Measurements from ENCODE around the gene APOA5. TPM values are rescaled to one million over a fixed set of nuclear protein-coding genes. Genes with fewer than 3 reads are reported as not detected.
A peak's percentile ranks its signal among the peaks of the same experiment; 100 is the strongest.
"Not testable (repeated sequence)": the region's sequence is repeated elsewhere in the genome, so short reads cannot be mapped to it uniquely, and the experiment has no call there.

Gene APOA5
- total and polyA plus RNA-seq, 2 experiments from 2014 or later: not detected

DNA sequence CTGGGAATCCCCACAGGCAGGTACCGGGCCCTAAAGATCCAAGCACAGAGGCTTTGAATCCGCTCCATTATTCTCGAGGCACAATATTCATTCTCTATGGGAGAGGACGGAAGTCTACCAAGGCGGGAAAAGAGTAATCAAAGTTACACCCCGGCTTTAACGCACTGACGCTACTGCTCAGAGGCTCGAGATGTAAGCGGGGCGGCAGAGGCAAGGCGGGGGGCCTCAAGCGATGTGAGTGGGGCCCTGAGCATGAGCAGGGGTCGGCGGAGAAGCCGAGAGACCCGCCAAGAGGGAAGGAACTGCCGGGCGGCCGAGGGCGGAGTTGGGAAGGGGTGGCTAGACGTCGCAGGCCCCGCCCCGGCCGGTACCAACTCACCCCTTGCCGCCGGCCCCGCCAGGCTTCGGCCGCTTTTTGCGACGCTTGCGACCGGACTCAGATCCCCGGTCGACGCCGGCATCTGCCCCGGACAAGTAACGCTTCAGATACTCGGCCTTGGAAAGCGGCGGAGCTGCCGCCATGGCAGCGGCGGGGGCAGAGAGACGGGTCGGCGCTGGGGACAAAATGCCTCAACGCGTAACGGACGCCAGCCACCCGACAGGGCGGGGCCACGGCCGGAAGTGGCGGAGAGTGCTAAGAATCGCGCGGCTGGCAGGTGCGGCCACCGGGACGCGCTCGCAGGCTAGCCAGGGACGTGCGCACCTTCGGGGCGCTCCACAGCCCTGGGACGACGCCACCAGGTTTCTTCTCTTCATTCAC, 19.1 kb downstream of the APOA5 start, which contains the start of gene BUD13:
BUD13 (minus strand) TSS at position 545 of the 760 bp plus-strand sequence; CDS start at position 522, 23 bp downstream.
- DNase-seq: peak; percentile 91

DNA sequence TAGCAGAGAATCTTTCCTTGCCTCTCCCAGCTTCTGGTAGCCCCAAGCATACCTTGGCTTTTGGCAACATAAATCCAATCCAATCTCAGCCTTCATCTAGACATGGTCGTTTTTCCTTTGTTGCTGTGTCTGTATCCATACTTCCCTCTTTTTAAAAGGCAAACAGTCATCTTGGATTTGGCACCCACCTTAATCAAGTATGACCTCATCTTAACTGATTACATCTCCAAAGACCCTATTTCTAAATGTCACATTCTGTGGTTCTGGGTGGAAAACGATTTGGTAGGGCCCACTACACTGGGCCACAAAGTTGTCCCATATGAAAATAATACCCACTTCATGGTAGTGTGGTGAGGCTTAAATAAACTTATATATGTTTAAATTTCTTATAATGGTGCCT, 19.7 kb downstream of the APOA5 start:
- Histone ChIP-seq H3K9me3 (ENCODE audit: low read depth) (no peaks in the 10 kb centered on the region), H3K27ac (peak overlapping the region; percentile 75), H3F3A (ENCODE audit: insufficient read depth) (peaks cover 23% of the 10 kb centered on the region), H3K9ac (peak overlapping the region; percentile 85), H3K4me1 (ENCODE audit: insufficient read depth) (peaks cover 18% of the 10 kb centered on the region), H3K36me3 (ENCODE audit: low read depth) (peaks cover 4% of the 10 kb centered on the region; the same call in 1 of the 2 replicates), H4K20me1 (ENCODE audit: insufficient read depth) (no peaks in the 10 kb centered on the region), H3K79me2 (ENCODE audit: insufficient read depth) (peaks cover 42% of the 10 kb centered on the region), H3K9me2 (ENCODE audit: insufficient read depth) (no peaks in the 10 kb centered on the region), H3K27me3 (replicated peaks; ENCODE audit: insufficient read depth) (no peaks in the 10 kb centered on the region), H3K4me3 (peak overlapping the region; percentile 89), H3K4me2 (ENCODE audit: unreplicated experiment) (peak overlapping the region; percentile 92), H2AFZ (peak overlapping the region; percentile 83)
- in situ Hi-C loops (cut with MboI): no loop called here
- 27 to 30% methylated on average over 2 of the region's 2 CpGs for WGBS, 2 experiments (ENCODE audit: low coverage in 1 of 2, low lambda C conversion rate in 2 of 2, missing lambda C conversion rate in 2 of 2)
- no peak for DNase-seq
- no peak for TF ChIP-seq EZH2phosphoT487 (IDR thresholded peaks at IDR 0.05; ENCODE audit: insufficient read depth, low read depth)
- TF ChIP-seq EZH2 (IDR thresholded peaks at IDR 0.05; ENCODE audit: insufficient read depth, poor library complexity, severe bottlenecking): no peak

More for the DNA sequence above, 19.1 kb downstream of the APOA5 start, which contains the start of gene BUD13:
- peak within 1 kb of the TSS; percentile 83 for H2AFZ ChIP-seq
- H3K36me3 ChIP-seq (ENCODE audit: low read depth): peaks cover 4% of the 10 kb centered on the region; the same call in 1 of the 2 replicates
- WGBS, 2 experiments (ENCODE audit: low coverage in 1 of 2, low lambda C conversion rate in 2 of 2, missing lambda C conversion rate in 2 of 2): 0 to 2% methylated on average over 58 to 71 of the region's 73 CpGs
- no peaks in the 10 kb centered on the region for H3K27me3 ChIP-seq (replicated peaks; ENCODE audit: insufficient read depth)
- H3K27ac ChIP-seq: peak within 1 kb of the TSS; percentile 75
- H3K4me1 ChIP-seq (ENCODE audit: insufficient read depth): peaks cover 18% of the 10 kb centered on the region
- H3K79me2 ChIP-seq (ENCODE audit: insufficient read depth): peaks cover 42% of the 10 kb centered on the region
- peaks cover 23% of the 10 kb centered on the region for H3F3A ChIP-seq (ENCODE audit: insufficient read depth)
- H4K20me1 ChIP-seq (ENCODE audit: insufficient read depth): no peaks in the 10 kb centered on the region
- H3K9me3 ChIP-seq (ENCODE audit: low read depth): no peaks in the 10 kb centered on the region
- H3K4me3 ChIP-seq: peak within 1 kb of the TSS; percentile 89
- no peaks in the 10 kb centered on the region for H3K9me2 ChIP-seq (ENCODE audit: insufficient read depth)
- in situ Hi-C loops (cut with MboI): no loop called here
- H3K4me2 ChIP-seq (ENCODE audit: unreplicated experiment): peak within 1 kb of the TSS; percentile 92
- H3K9ac ChIP-seq: peak within 1 kb of the TSS; percentile 85
- TF ChIP-seq EZH2phosphoT487 (IDR thresholded peaks at IDR 0.05; ENCODE audit: insufficient read depth, low read depth): no peak
- TF ChIP-seq EZH2 (IDR thresholded peaks at IDR 0.05; ENCODE audit: insufficient read depth, poor library complexity, severe bottlenecking): no peak

DNA sequence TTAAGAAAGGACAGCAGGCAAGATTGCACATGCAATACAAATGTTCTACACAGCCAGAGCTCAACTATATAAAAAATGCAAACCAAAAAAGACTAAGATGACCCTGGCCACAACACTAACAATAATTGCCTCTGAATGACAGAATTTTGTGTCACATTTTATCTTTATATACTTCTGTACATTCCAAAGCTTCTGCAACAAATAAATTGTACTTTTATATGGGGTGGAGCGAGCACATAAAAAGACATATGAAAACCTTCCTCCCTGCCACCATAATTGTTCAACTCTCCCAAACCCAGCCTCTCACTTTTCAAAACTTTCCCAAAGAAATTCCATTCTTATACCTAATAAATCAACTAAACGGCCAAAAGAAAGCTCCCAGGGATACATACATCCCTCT, 29.5 kb downstream of the APOA5 start:
- no peaks in the 10 kb centered on the region for H3K4me1 ChIP-seq (ENCODE audit: insufficient read depth)
- H3K9ac ChIP-seq: no peak overlapping the region
- DNase-seq: no peak
- H3K4me2 ChIP-seq (ENCODE audit: unreplicated experiment): no peak overlapping the region
- no peak overlapping the region for H2AFZ ChIP-seq
- H3K27me3 ChIP-seq (replicated peaks; ENCODE audit: insufficient read depth): no peaks in the 10 kb centered on the region
- peaks cover 43% of the 10 kb centered on the region; the same call in 1 of the 2 replicates for H3K36me3 ChIP-seq (ENCODE audit: low read depth)
- H3K9me3 ChIP-seq (ENCODE audit: low read depth): no peaks in the 10 kb centered on the region
- H3K9me2 ChIP-seq (ENCODE audit: insufficient read depth): no peaks in the 10 kb centered on the region
- no peaks in the 10 kb centered on the region for H4K20me1 ChIP-seq (ENCODE audit: insufficient read depth)
- H3F3A ChIP-seq (ENCODE audit: insufficient read depth): no peaks in the 10 kb centered on the region
- no peak overlapping the region for H3K4me3 ChIP-seq
- H3K27ac ChIP-seq: no peak overlapping the region
- TF ChIP-seq EZH2phosphoT487 (IDR thresholded peaks at IDR 0.05; ENCODE audit: insufficient read depth, low read depth) (no peak), EZH2 (IDR thresholded peaks at IDR 0.05; ENCODE audit: insufficient read depth, poor library complexity, severe bottlenecking) (no peak)
- no peaks in the 10 kb centered on the region for H3K79me2 ChIP-seq (ENCODE audit: insufficient read depth)
- 78 to 79% methylated on average over 2 of the region's 2 CpGs for WGBS, 2 experiments (ENCODE audit: low coverage in 1 of 2, low lambda C conversion rate in 2 of 2, missing lambda C conversion rate in 2 of 2)
- in situ Hi-C loops (cut with MboI): no loop called here

DNA sequence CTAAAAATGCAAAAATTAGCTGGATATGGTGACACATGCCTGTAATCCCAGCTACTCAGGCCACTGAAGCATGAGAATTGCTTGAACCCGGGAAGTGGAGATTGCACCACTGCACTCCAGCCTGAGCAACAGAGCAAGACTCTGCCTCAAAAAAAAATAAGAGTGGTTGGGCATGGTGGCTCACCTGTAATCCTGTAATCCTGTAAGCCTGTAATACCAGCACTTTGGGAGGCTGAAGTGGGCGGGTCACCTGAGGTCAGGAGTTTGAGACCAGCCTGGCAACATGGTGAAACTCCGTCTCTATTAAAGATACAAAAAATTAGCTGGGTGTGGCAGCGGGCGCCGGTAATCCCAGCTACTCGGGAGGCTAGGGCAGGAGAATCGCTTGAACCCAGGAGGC, 35.6 kb downstream of the APOA5 start:
- in situ Hi-C loops (cut with MboI); H3K4me3 ChIP-seq; H3F3A ChIP-seq (ENCODE audit: insufficient read depth); H4K20me1 ChIP-seq (ENCODE audit: insufficient read depth); H3K4me1 ChIP-seq (ENCODE audit: insufficient read depth); H3K9ac ChIP-seq; H2AFZ ChIP-seq; DNase-seq; H3K9me2 ChIP-seq (ENCODE audit: insufficient read depth); H3K79me2 ChIP-seq (ENCODE audit: insufficient read depth); H3K9me3 ChIP-seq (ENCODE audit: low read depth); H3K4me2 ChIP-seq (ENCODE audit: unreplicated experiment); H3K27ac ChIP-seq; H3K27me3 ChIP-seq (replicated peaks; ENCODE audit: insufficient read depth): not testable (repeated sequence)
- H3K36me3 ChIP-seq (ENCODE audit: low read depth): peaks cover 35% of the 10 kb centered on the region
- 96% methylated on average over 8 of the region's 8 CpGs for WGBS, 2 experiments (ENCODE audit: low coverage in 1 of 2, low lambda C conversion rate in 2 of 2, missing lambda C conversion rate in 2 of 2)

Data from GM23248 (cell line).